GM19099 (cell line): ENCODE data around the gene CACUL1.

ENCODE experiments used
- POLR2A ChIP-seq: IDR thresholded peaks from 3 replicates; pipeline ENCODE4 v1.6.1; 2011; ENCODE audit warnings: low read depth; ENCODE audit not compliant: insufficient read length; ENCODE audit errors: extremely low read depth

Gene CACUL1

DNA sequence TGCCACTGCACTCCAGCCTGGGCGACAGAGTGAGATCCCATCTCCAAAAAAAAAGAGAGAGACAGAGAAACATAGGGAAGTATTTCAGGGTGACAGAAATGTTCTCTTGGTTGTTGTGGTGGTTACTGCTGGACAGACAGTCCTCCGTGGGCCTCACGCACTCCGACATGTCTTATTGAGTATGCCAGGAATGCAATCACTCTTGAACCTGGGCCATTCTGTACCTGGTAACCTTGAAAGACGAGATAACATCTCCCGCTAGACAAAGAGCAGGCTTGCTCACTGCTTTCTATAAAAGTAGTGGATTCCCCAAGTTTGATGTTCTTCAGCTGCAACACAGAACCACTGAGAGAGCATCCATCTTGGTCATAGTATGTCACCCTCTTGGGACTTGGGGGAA lies 6.7 kb downstream of the CACUL1 start:
- no peak for TF ChIP-seq POLR2A

DNA sequence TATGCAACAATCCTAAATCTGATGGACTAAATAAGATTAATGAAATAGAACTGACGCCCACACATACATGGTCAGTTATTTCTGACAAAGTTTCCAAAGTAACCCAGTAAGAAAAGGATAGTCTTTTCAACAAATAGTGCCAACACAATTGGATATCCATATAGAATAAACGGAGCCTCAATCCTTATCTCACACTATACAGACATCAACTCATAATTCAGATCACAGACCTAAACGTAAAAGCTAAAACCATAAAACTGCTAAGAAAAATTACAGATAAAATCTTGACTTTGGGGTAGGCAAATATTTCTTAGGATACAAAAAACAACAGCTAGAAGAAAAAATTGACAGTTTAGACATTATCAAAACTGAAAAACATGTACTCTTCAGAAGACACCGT lies 8.5 kb downstream of the CACUL1 start:
- TF ChIP-seq POLR2A = no peak

DNA sequence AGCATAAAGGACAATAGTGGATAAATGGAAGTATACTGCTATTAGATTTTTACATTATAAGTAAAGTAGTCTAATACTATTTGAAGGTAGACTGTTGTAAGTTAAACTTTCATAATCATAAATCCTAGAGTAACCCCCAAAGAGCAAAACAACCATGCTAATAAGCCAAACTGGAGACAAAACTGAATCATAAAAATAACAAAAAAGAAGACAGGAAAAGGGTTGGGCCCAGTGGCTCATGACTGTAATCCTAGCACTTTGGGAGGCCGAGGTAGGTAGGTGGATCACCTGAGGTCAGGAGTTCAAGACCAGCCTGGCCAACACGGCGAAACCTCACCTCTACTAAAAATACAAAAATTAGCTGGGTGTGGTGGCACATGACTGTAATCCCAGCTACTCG lies 9.7 kb downstream of the CACUL1 start:
- TF ChIP-seq POLR2A = no peak

DNA sequence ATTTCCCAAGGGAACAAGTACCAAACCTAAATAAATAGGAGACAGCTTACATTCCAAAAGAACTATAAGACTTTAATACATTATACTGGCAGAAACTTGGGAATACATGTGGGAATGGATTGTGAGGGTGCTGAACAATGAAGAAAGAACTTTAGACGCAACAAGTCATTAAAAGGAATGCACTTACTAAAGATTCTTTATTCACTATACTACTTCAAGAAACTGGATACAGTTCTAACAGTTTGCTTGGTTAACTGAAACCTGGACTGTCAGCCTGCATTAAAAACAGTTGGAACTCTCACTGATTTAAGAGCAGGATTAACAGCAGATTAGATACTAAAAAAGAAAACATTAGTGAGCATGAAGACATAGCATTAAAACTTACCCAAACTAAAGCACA lies 12.0 kb downstream of the CACUL1 start:
- TF ChIP-seq POLR2A = no peak

DNA sequence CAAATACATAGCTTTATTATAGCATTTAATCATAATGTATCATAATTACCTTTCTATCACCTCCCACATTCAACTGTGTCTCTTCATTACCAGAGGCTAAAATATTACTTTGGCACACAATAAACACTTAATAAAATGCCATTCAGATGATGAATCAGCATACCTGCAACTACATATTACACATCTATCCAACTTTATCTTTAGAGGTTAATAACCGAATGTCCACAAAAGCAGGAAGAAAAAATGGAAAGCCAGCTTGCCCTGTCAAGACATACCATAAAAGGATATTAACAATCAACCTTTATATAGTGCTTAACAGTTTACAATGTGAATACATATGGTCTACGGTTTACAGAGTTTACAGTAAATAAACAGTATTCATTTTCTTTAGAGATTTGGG lies 12.7 kb downstream of the CACUL1 start:
- no peak for TF ChIP-seq POLR2A

DNA sequence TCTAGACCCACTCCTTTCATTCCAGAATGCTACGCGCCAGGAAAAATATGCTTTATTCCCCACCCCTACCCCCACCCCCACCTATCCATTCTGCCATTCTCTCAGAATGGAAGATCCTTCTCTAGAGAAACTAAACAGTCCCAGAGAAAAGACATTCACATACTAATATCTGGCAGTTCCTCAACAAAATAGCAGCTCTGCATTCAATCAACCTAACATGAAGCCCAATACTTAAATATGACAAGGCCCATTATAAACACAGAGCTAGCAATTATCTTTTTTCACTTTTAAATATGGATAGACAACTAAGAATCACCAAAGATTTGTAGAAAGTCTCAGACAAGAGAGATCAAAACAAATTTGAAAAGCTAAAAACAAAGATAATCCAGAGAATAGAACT lies 16.4 kb downstream of the CACUL1 start:
- no peak for TF ChIP-seq POLR2A

DNA sequence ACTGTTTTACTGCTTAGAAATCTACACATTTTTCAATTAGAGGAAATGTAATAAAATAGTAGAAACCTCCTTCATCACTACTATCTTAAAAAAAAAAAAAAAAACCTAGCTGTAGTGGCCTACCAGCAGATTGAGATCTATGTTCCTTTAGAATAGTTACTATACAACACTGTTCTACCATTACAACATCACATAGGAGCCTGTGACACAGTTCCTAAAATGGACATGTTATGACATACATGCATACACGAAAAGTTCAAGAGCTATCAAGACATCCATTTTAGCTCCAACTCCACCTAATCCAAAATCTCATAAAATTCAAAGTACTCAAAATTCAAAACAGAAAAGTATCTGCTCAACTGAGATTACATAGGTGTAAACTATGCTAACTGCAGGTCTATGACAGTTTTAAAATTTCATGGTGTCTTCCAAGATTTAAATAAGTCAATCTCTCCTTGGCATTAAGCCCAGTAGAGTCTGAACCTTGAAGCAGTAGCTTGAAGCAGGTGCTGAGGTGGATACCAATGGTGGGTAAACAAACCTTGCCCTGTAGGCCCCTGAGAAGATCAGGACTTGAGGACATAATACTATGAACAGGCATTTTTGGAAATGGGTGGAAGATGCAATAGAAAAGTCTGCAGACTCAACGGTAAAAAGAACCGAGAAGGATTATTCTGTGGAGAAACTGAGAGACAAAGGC lies 17.0 kb downstream of the CACUL1 start:
- no peak for TF ChIP-seq POLR2A

DNA sequence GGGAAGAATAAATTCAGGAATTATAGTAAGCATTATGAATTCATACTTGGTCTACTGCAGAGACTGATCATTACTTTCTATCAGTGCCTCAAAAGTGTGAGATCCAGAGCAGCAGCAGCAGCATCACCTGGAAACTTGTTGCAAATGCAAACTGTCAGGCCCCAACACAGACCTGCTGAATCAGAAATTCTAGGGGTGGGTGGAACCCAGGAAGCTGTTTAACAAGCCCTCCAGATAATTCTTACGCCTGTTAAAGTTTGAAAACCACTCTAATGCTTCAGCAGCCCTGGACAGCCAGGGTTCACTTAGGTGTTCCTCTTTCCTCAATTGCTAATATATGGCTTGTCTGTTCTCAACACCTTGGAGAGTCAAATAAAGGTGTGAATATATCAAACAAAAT lies 19.5 kb downstream of the CACUL1 start:
- no peak for TF ChIP-seq POLR2A

DNA sequence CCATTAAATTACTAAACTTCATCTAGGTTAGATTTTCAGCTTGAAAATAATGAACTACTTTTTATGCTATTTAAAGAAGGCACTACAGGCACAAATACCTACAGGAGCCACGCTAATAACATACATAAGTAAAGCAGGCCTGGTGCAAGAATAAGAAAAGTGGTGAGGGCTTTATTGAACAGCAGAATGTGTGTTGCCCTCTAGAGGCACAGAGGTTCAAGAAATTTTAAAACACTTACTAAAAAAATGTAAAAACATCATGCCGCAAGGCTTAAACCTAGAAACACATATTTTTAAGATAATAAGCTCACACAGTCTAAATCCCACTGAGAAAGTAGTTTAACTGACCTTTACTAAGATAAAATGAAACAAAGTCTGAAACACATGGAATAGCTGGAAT lies 20.3 kb downstream of the CACUL1 start:
- no peak for TF ChIP-seq POLR2A

DNA sequence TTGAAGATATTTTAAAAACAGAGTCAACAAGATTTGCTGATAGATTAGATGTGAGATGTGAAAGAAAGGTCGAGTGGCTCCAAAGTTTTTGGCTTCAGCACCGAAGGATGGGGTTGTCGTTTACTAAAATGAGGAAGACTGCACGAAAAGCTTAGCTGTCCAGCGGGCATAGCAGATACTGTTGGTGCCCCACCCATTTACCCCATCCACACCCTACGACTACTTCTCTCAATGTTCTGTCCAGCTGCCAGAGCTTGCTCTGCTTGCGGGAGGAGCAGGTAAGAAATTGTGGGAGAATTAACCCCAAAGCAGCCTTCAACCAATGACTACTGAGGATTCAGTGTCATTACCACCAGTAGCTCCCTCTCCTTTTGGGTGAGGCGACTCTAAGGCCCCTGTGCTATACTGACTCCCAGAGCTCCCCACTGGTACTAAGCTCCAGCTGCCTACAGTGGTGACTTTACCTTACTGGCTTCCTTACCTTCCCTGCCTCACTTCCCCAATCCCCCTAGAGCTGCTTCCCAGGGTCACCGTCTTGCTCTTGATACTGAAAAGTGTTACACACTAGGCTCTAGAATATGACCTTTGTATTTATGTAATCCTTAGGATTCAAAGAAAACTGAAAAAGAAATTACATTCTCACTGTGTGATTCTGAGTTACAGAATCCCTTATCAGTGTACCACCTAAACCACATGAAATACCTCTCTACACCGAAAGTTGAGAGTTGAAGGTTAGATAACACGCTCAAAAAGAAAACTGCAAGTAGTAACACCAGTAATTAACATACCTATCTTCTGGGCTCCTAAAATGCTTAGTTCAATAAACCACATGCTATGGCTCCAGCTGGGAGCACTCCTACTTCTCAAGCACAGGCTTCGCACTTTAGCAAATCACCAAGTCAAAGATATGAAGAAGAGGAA lies 22.3 kb downstream of the CACUL1 start:
- TF ChIP-seq POLR2A = no peak

DNA sequence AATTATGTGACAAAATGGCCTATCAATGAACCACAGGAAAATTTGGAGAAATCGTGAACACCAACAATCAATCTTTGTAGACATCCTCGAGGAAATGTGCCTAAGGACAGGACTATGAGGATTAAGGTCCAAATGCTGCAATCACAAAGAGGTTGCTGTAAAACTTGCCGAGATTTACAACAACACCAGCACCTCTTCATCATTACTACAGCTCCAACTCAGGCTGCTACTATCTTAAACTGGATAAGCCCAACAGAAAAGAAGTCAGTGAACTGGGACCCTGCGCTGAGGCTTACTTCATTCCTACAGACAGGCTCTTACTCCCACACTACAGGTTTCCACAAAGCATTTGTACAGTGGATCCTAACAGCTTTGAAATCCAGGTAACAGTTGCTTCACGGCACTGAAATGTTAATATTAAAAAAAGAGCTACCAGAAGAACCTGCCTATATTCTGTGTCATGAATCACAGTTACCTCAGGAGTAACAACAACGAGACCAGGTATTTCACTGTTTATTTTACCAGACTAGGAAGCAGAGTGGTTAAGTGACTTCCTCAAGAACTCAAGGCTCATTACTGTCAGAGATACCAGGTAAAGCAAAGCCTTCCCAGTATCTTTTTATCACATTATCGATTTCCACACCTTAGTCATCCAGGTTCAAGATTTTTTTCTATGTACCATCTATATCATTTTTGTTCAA lies 23.9 kb downstream of the CACUL1 start:
- TF ChIP-seq POLR2A = no peak

DNA sequence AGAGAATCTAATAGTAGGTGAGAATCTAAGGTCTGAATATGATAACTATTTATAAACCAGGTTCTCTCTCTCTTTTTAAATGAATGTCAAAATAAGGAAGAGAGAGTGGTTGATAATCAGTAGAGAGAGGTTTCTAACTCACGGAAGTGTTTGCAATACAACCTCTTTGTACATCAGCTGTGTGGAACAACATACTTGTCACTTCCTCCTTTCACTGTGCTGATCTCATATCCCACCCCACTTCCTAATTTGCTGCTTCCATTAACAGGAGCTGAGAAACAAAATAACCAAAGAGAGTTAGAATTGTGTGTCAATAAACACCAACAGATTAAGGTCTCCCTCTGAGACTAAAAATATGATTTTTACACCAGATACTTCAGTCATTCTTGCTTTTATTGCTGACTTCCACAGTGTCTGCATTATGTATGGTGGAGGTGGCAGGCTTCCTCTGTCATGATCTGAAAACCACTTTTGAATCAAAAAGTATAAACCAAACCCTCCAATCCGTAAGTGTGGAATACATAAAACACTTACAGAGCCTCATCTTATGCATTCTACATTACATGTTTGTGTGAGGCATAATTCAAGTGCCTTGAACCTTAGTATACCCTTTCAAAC lies 25.0 kb downstream of the CACUL1 start:
- TF ChIP-seq POLR2A = no peak

DNA sequence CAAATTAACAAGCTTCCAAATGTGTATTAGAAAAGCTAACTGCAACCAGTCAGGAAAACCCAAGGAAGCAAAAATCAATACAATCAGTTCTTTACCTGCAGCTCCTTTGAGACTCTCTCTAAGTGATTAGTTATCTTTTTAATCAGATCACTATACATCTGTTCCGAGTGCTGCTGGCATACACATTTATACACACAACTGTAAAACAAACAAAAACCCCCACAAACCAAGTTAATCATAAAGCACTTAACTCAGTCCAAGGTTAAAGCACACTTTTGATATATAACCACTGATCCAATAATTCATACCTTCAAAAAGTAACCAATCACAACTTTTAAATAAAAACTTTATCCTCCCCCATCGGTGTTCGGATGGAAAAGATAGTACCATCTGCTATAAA lies 25.6 kb downstream of the CACUL1 start:
- no peak for TF ChIP-seq POLR2A

DNA sequence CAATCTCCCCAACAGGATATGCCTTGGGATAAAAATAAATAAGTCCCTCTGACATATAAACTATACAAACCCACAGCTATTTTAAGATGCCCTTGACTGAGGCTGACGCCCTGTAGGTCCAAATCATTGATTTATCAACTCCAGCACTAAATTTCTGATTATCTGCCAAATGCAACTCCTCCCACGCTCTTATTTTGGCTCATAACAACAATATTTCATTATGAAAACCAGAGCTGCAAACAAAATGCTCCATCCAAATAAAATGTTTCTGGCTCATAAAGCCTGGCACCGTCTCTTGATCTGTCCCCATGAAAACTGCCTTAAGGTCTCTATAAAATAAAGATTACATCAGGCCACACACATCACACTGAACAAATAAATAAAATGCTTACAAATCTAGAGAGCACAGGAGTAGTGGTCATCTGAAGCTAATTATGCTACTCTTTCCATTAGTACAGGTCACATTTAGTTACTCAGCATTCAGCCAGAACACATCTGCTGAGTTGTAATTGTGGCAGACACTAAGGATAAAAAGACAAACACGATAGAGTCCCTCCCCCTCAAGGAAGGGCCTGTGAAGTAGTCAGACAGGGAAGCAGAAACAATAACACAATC lies 28.8 kb downstream of the CACUL1 start:
- no peak for TF ChIP-seq POLR2A

DNA sequence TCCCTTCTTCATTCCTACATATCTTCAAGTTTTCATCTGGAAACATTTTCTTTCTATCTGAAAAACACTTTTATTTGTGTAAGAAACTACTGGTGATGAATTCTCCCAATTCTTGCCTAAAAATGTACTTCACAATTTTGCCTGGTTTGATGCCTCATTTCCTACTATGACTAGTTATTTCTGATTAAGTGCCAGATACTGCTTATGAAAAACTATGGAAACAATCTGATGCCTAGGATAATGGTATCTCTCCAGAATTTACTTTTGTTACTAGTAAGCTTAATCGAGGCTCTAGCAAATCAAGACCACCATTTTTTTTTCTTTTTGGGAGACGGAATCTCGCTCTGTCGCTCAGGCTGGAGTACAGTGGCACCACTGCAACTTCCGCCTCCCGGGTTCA lies 31.3 kb downstream of the CACUL1 start:
- no peak for TF ChIP-seq POLR2A

DNA sequence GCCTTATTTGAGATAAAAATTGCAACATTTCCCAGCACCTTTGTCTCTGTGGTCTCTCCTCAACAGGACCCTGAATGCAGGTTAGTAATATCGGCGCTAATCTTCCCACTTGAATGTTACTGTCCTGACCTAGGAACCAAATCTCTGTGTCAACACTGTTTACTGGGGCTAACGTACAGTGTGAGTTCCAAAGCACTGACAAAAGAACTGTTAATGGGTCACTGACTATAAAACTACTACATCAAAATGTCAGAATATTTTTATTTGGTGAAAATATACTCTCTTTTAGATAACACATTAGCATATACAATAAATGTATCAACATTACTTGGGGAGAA lies 33.3 kb downstream of the CACUL1 start:
- no peak for TF ChIP-seq POLR2A
